Neural cell (in vitro differentiated cells): ENCODE measurements around the gene ADAMTS15. TPM values are rescaled to one million over a fixed set of nuclear protein-coding genes. Genes with fewer than 3 reads are reported as not detected.

Experiments
- H2AFZ ChIP-seq: fragments of 200-600, 300-800 bp; sonication (generic), shearing (Covaris generic); 2 replicates; pipeline ENCODE4 v1.6.0; 2014; ENCODE audit warnings: low read depth, mild to moderate bottlenecking, antibody characterized with exemption, low read length, moderate library complexity
- H3F3A ChIP-seq: fragments of 200-600 bp; shearing (Covaris generic); 2 replicates; pipeline ENCODE4 v1.6.1; 2016; ENCODE audit warnings: mild to moderate bottlenecking, moderate library complexity, mixed read lengths, antibody characterized with exemption, low read length; ENCODE audit not compliant: insufficient read depth, poor library complexity, severe bottlenecking
- H3K27ac ChIP-seq: fragments of 200-600, 300-800 bp; sonication (generic), shearing (Covaris generic); 2 replicates; pipeline ENCODE4 v1.5.1; 2014; ENCODE audit warnings: mild to moderate bottlenecking, low read length, moderate library complexity
- H3K27me3 ChIP-seq: fragments of 300-800, 200-600 bp; sonication (generic), shearing (Covaris generic); 2 replicates; pipeline ENCODE4 v1.6.0; 2014; ENCODE audit warnings: mild to moderate bottlenecking, low read depth, low read length, moderate library complexity; ENCODE audit not compliant: insufficient read depth
- H3K36me3 ChIP-seq: fragments of 300-800, 200-600 bp; sonication (generic), shearing (Covaris generic); 2 replicates; pipeline ENCODE4 v1.5.1; 2014; ENCODE audit warnings: mild to moderate bottlenecking, antibody characterized with exemption, low read length, moderate library complexity; ENCODE audit not compliant: insufficient read depth
- H3K4me2 ChIP-seq: fragments of 300-800, 200-600 bp; sonication (generic), shearing (Covaris generic); 2 replicates; pipeline ENCODE4 v1.6.0; 2014; ENCODE audit warnings: mild to moderate bottlenecking, low read length
- H3K4me3 ChIP-seq: fragments of 300-800, 200-600 bp; sonication (generic), shearing (Covaris generic); 2 replicates; pipeline ENCODE4 v1.5.1; 2014; ENCODE audit warnings: mild to moderate bottlenecking, low read length, moderate library complexity
- H3K79me2 ChIP-seq: fragments of 200-600 bp; shearing (Covaris generic); replicated peaks from 2 replicates; pipeline ENCODE4 v1.6.0; 2014; ENCODE audit warnings: mild to moderate bottlenecking, low read length, moderate library complexity; ENCODE audit not compliant: insufficient read depth
- H3K9ac ChIP-seq: fragments of 300-800, 200-600 bp; sonication (generic), shearing (Covaris generic); 2 replicates; pipeline ENCODE4 v1.6.1; 2016; ENCODE audit warnings: mild to moderate bottlenecking, low read length, mixed read lengths
- H3K9me2 ChIP-seq: fragments of 200-600 bp; shearing (Covaris generic); 2 replicates; pipeline ENCODE4 v1.6.1; 2016; ENCODE audit warnings: mild to moderate bottlenecking, low read length, mixed read lengths; ENCODE audit not compliant: insufficient read depth
- H3K9me3 ChIP-seq: fragments of 200-600, 300-800 bp; sonication (generic), shearing (Covaris generic); 2 replicates; pipeline ENCODE4 v1.6.1; 2016; ENCODE audit warnings: mild to moderate bottlenecking, mixed run types, low read length, moderate library complexity, mixed read lengths
- H4K20me1 ChIP-seq: fragments of 200-600 bp; shearing (Covaris generic); 2 replicates; pipeline ENCODE4 v1.6.1; 2016; ENCODE audit warnings: mild to moderate bottlenecking, mixed run types; ENCODE audit not compliant: insufficient read depth
- CTCF ChIP-seq: fragments of 450-650 bp; IDR thresholded peaks from 2 replicates; pipeline ENCODE4 v1.5.1; 2014; ENCODE audit warnings: antibody characterized with exemption, mild to moderate bottlenecking, moderate library complexity; ENCODE audit not compliant: poor library complexity, severe bottlenecking
- EP300 ChIP-seq: fragments of 450-650 bp; conservative IDR thresholded peaks from 2 replicates; pipeline ENCODE4 v1.6.1; 2014; ENCODE audit warnings: antibody characterized with exemption, mild to moderate bottlenecking, moderate library complexity; ENCODE audit not compliant: poor library complexity, severe bottlenecking
- EZH2 ChIP-seq: fragments of 200-600, 300-800 bp; shearing (Covaris generic), sonication (generic); IDR thresholded peaks from 2 replicates; pipeline ENCODE4 v1.6.1; 2014; ENCODE audit warnings: antibody characterized with exemption, low read length, borderline replicate concordance, mild to moderate bottlenecking; ENCODE audit not compliant: insufficient read depth, poor library complexity, severe bottlenecking
- MXI1 ChIP-seq: fragments of 450-650 bp; conservative IDR thresholded peaks from 2 replicates; pipeline ENCODE4 v1.6.1; 2014; ENCODE audit warnings: antibody characterized with exemption, mild to moderate bottlenecking; ENCODE audit not compliant: poor library complexity, severe bottlenecking
- POLR2AphosphoS5 ChIP-seq: IDR thresholded peaks from 2 replicates; pipeline ENCODE4 v1.6.1; 2012
- RAD21 ChIP-seq: fragments of 450-650 bp; conservative IDR thresholded peaks from 2 replicates; pipeline ENCODE4 v1.6.1; 2014; ENCODE audit warnings: antibody characterized with exemption, mild to moderate bottlenecking, moderate library complexity
- REST ChIP-seq: IDR thresholded peaks from 2 replicates; pipeline ENCODE4 v1.6.1; 2012; ENCODE audit warnings: borderline replicate concordance
- SMC3 ChIP-seq: fragments of 450-650 bp; conservative IDR thresholded peaks from 2 replicates; pipeline ENCODE4 v1.6.1; 2014; ENCODE audit warnings: antibody characterized with exemption, mild to moderate bottlenecking, moderate library complexity; ENCODE audit not compliant: poor library complexity
- TAF1 ChIP-seq: IDR thresholded peaks from 2 replicates; pipeline ENCODE4 v1.6.1; 2012; ENCODE audit warnings: low read depth
- polyA plus RNA-seq: library from polyadenylated mRNA; depleted of rRNA; stranded (reverse); fragments of >200 nt; gene quantifications from 2 replicates; pipeline ENCODE4 v1.2.3, GENCODE V29; 2014

ADAMTS15 gene
- polyA plus RNA-seq, 1 donor from 2014 or later, result 1.1 TPM

- Histone ChIP-seq H3F3A (no peaks in the 10 kb centered on the region), H3K79me2 (no peaks in the 10 kb centered on the region), H3K9me3 (no peaks in the 10 kb centered on the region), H3K4me2 (no peak overlapping the region), H3K9me2 (no peaks in the 10 kb centered on the region), H4K20me1 (no peaks in the 10 kb centered on the region), H3K27me3 (no peaks in the 10 kb centered on the region), H3K9ac (no peak overlapping the region), H2AFZ (no peak overlapping the region), H3K4me3 (no peak overlapping the region), H3K36me3 (no peaks in the 10 kb centered on the region), H3K27ac (no peak overlapping the region)
- TF ChIP-seq POLR2AphosphoS5, result no peak
- no peak for TF ChIP-seq EZH2
- TF ChIP-seq RAD21, result no peak
- TF ChIP-seq CTCF, result no peak
- no peak for TF ChIP-seq EP300
- no peak for TF ChIP-seq REST
- no peak for TF ChIP-seq MXI1
- no peak for TF ChIP-seq SMC3
- no peak for TF ChIP-seq TAF1
Observed at GRCh38 chr11:130462931-130463330, 14.5 kb downstream of the ADAMTS15 start.

DNA sequence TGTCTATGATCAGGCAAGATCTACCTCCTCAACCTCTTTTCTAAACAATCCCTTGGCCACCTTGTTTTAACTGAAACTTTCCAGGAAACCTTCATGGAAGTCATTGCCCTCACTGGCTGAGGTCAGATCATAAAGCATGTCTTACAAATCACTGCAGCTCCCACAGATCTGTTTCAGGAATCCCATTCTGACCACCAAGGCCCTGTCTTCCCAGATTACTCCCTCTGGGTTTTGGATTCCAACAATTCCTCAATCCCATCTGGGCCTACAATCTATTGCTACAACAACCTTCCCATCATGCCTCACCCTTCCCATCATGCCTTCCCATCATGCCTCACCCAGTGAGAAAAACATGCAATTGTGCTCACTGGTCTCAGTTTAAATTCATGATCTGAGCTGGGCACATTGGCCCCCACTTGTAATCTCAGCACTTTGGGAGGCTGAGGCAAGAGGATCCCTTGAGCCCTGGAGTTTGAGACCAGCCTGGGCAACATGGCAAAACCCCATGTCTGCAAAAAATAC is 15.9 kb downstream of the ADAMTS15 start:
- TF ChIP-seq RAD21 (no peak), EZH2 (no peak), CTCF (no peak), POLR2AphosphoS5 (no peak), EP300 (no peak), TAF1 (no peak), SMC3 (no peak), REST (no peak), MXI1 (no peak)
- Histone ChIP-seq H3K27me3 (no peaks in the 10 kb centered on the region), H4K20me1 (no peaks in the 10 kb centered on the region), H3K4me2 (no peak overlapping the region), H3F3A (no peaks in the 10 kb centered on the region), H3K9ac (no peak overlapping the region), H2AFZ (no peak overlapping the region), H3K79me2 (no peaks in the 10 kb centered on the region), H3K9me3 (no peaks in the 10 kb centered on the region), H3K36me3 (no peaks in the 10 kb centered on the region), H3K9me2 (no peaks in the 10 kb centered on the region), H3K4me3 (no peak overlapping the region), H3K27ac (no peak overlapping the region)
